HG03457 (cell line): ENCODE results near the gene DDIT4.
A peak's percentile ranks its signal among the peaks of the same experiment; 100 is the strongest.
"Not testable (repeated sequence)": the region's sequence is repeated elsewhere in the genome, so short reads cannot be mapped to it uniquely, and the experiment has no call there.

Source experiments
- ATAC-seq: cut with Tn5 transposase; IDR thresholded peaks from one replicate; pipeline ENCODE4 v1.9.1; 2021; ENCODE audit warnings: moderate number of reproducible peaks; ENCODE audit not compliant: unreplicated experiment

DDIT4 gene

GRCh38 chr10:72248468-72249151 is 25.1 kb upstream of the DDIT4 start:
- peak; percentile 69 for ATAC-seq

GRCh38 chr10:72249176-72249862 is 24.4 kb upstream of the DDIT4 start:
- not testable (repeated sequence) for ATAC-seq

GRCh38 chr10:72250666-72251065 is 23.1 kb upstream of the DDIT4 start:
- no peak for ATAC-seq

GRCh38 chr10:72251635-72252034 is 22.1 kb upstream of the DDIT4 start:
- ATAC-seq = no peak

GRCh38 chr10:72252972-72253371 is 20.8 kb upstream of the DDIT4 start:
- no peak for ATAC-seq

GRCh38 chr10:72253578-72253977 is 20.1 kb upstream of the DDIT4 start:
- ATAC-seq = no peak

- no peak for ATAC-seq
These were observed 18.7 kb upstream of the DDIT4 start for GRCh38 chr10:72254813-72255568.

- ATAC-seq = no peak
These were observed 17.6 kb upstream of the DDIT4 start for GRCh38 chr10:72255977-72256729.

- no peak for ATAC-seq
These were observed 16.5 kb upstream of the DDIT4 start for GRCh38 chr10:72257051-72257892.

GRCh38 chr10:72258617-72259016 is 15.1 kb upstream of the DDIT4 start:
- no peak for ATAC-seq

GRCh38 chr10:72259491-72260238 is 14.1 kb upstream of the DDIT4 start:
- no peak for ATAC-seq

- peak; percentile 42 for ATAC-seq
These were observed 13.3 kb upstream of the DDIT4 start for GRCh38 chr10:72260239-72260975.

GRCh38 chr10:72260976-72261783 is 12.5 kb upstream of the DDIT4 start:
- peak; percentile 39 for ATAC-seq

GRCh38 chr10:72261784-72262404 is 11.8 kb upstream of the DDIT4 start:
- ATAC-seq = no peak

GRCh38 chr10:72263613-72264241 is 10.0 kb upstream of the DDIT4 start:
- no peak for ATAC-seq

- ATAC-seq = no peak
These were observed 9.2 kb upstream of the DDIT4 start for GRCh38 chr10:72264536-72264935.

GRCh38 chr10:72265508-72265907 is 8.2 kb upstream of the DDIT4 start:
- ATAC-seq = no peak
